ENCODE results near the gene CETN1.

Gene CETN1

DNA sequence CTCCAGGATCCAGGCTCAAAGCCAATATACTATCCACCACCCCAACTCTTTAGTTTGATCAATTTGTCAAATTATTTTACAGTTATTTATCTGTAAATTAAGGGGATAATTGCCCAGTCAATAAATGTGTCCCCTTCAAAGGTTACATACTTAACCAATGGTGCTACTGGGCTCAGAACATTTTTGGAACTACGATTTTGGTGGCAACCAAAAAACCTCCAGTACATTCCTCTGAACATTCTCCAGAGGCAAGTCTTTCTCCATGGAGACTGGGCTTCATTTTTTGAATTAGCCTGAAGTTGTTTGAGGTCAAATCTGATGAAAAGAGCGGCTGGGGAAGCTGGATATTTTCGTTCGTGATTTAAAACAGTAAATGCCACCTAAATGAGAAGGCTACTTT is 14.9 kb downstream of the CETN1 start:
- TF ChIP-seq, protein P1, sequence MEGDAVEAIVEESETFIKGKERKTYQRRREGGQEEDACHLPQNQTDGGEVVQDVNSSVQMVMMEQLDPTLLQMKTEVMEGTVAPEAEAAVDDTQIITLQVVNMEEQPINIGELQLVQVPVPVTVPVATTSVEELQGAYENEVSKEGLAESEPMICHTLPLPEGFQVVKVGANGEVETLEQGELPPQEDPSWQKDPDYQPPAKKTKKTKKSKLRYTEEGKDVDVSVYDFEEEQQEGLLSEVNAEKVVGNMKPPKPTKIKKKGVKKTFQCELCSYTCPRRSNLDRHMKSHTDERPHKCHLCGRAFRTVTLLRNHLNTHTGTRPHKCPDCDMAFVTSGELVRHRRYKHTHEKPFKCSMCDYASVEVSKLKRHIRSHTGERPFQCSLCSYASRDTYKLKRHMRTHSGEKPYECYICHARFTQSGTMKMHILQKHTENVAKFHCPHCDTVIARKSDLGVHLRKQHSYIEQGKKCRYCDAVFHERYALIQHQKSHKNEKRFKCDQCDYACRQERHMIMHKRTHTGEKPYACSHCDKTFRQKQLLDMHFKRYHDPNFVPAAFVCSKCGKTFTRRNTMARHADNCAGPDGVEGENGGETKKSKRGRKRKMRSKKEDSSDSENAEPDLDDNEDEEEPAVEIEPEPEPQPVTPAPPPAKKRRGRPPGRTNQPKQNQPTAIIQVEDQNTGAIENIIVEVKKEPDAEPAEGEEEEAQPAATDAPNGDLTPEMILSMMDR (IDR thresholded peaks at IDR 0.05; ENCODE audit: control extremely low read depth, extremely low read depth, low read depth, missing control alignments) = no peak
- no peak for DNase-seq (ENCODE audit: extremely low spot score)
- POLR2A ChIA-PET = no interaction called here
- CTCF ChIA-PET = interaction anchor here (0.8 to 1.8 kb wide), 2 partner anchors 18 to 29 kb away, joined by 3 read pairs; no protein-coding TSS in a partner anchor

DNA sequence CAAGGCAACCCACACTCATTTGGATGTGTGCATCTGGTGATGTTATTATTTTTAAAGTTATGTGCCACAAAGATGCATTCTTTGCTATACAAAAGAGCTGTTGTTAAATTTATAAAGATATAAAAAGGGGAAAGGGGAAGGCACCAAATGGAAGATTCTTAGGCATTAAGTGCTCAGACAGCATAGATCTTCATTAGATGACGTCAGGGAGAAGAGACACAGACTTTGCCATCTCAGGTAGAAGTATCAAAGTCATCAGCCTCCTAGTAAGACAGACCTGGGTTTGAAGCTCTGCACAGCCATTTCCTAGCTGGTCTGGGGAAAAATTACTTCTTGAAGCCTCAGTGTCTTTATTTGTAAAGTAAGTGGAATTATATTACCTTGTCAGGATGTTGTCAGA is 15.4 kb downstream of the CETN1 start:
- POLR2A ChIA-PET = no interaction called here
- CTCF ChIA-PET = interaction anchor here (0.8 to 1.8 kb wide), 2 partner anchors 18 to 29 kb away, joined by 3 read pairs; no protein-coding TSS in a partner anchor
- TF ChIP-seq, protein P1 (IDR thresholded peaks at IDR 0.05; ENCODE audit: control extremely low read depth, extremely low read depth, low read depth, missing control alignments) = no peak
- DNase-seq (ENCODE audit: extremely low spot score) = no peak

DNA sequence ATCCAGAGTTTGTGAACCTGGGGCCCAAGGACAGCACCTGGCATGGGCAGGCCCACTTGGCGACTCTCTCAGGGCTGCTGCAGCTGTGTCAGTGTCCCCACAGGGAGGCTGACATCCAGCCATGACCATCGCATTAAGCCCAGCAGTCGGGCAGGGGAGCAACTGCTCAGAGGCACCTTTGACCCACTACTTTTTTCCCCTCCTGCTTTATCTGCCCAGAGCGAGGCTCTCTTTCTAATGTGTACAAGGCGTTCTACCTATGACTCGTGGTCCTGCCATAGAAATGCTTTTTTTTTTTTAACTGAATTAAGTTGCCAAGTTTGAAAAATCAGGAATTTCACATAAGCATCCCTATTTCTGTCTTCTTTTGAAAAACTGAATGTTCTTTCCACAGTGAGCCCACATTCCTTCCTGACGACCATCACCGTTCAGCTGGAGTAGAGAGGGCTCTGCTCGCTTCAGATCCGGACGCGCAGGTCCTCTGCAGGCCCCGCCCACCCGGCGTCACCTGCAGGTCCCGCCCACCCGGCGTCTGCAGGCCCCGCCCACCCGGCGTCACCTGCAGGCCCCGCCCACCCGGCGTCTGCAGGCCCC is 16.2 kb downstream of the CETN1 start:
- ChIA-PET CTCF (interaction anchor here (1.0 to 2.7 kb wide), 2 partner anchors 78 to 243 kb away, joined by 3 to 5 read pairs; no protein-coding TSS in a partner anchor), POLR2A (no interaction called here)
- TF ChIP-seq, protein P1 (IDR thresholded peaks at IDR 0.05; ENCODE audit: control extremely low read depth, extremely low read depth, low read depth, missing control alignments) = no peak
- DNase-seq (ENCODE audit: extremely low spot score) = peak; percentile 58

DNA sequence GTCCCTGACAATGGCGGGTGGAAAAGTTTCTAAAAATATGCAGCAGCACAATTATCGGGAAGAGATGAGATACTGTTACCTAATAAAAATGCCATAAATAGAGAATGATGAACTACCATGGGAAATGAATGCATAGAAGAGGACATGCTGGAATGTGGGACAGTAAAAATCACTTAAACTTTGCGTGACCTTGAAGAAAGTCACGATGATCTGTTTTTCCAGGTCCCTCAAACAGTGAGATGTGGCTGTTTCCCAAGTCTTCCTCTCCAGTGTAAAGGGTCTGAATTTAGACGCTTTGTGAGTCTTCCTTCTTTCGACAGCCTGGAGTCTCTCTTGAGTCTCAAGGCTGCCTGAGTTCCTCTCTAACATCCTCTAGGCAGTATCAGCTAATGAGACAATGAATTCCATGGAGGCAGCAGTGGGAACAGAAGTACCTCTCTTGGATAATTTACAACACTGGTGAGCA is 18.0 kb downstream of the CETN1 start:
- CTCF ChIA-PET = interaction anchor here (2.7 kb wide), 1 partner anchor 80 kb away, joined by 5 read pairs; no protein-coding TSS in a partner anchor
- POLR2A ChIA-PET = no interaction called here
- TF ChIP-seq, protein P1 (IDR thresholded peaks at IDR 0.05; ENCODE audit: control extremely low read depth, extremely low read depth, low read depth, missing control alignments) = no peak
- DNase-seq (ENCODE audit: extremely low spot score) = no peak

DNA sequence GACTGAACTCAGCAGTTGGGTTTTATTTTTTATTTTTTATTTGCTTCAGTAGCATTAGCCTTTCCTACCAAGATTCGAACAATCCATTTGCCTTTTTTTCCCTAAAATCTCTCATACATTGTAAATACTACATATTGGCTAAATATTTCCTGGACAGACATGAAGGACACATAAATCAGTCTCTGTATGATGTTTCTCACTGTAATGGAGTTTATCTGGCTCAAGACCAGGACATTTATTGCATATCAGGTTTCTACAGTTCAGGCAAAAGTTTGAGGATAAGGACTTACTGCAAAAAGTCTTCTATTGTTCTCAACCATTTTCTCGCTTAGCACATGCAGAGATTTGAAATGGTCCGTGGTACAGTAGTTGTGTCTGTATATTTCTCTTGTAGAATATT is 19.9 kb downstream of the CETN1 start:
- CTCF ChIA-PET = interaction anchor here (1.4 kb wide), 1 partner anchor 24 kb away, joined by 4 read pairs; no protein-coding TSS in a partner anchor
- DNase-seq (ENCODE audit: extremely low spot score) = no peak
- TF ChIP-seq, protein P1 (IDR thresholded peaks at IDR 0.05; ENCODE audit: control extremely low read depth, extremely low read depth, low read depth, missing control alignments) = no peak
- POLR2A ChIA-PET = no interaction called here

DNA sequence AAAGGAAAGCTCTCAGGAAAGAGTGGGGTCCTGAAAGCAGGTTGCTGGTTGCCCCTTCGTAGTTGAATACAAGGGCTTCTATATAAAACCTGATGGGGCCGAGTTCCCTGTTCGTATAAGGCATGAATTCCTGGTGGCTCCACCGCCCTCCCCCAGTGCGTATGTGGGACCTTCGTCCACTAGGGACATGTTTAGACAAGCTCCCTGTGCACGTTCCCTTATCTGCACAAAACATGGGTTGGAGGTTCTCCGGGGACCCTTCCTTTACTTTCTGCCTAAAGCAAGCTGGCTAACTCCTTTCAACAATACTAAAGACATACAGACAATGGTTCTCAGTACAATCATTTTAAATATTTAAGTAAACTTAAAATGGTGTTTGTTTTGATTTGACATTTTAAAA is 24.6 kb downstream of the CETN1 start:
- no peak for DNase-seq (ENCODE audit: extremely low spot score)
- TF ChIP-seq, protein P1 (IDR thresholded peaks at IDR 0.05; ENCODE audit: control extremely low read depth, extremely low read depth, low read depth, missing control alignments) = no peak
- ChIA-PET CTCF (interaction anchor here (0.9 to 1.4 kb wide), 5 partner anchors 9 to 235 kb away, joined by 3 to 9 read pairs (median 3); no protein-coding TSS in a partner anchor), POLR2A (no interaction called here)
